A549 (cell line): ENCODE measurements around the gene PTPRK. TPM values are rescaled to one million over a fixed set of nuclear protein-coding genes. Genes with fewer than 3 reads are reported as not detected.

ENCODE experiments used
- ATAC-seq, 2 experiments: fragments of 200-7000 bp in 1 of 2; fragments of >200 bp in 1 of 2; cut with Nextera tagmentation in 1 of 2; cut with Tn5 transposase in 1 of 2; 3 replicates each; pipeline versions ENCODE4 v1.8.0 to v1.9.1; 2018 to 2020; ENCODE audit warnings: mild to moderate bottlenecking in 1 of 2, moderate library complexity in 1 of 2
- CTCF ChIA-PET: fragments of 300-600 bp; sonication (Branson Sonifier 250); formaldehyde crosslinking; extraction: SDS; loops from one replicate; lab custom pipeline; 2021; ENCODE audit warnings: antibody characterized with exemption, inconsistent platforms; lab: Yijun Ruan, JAX
- POLR2A ChIA-PET: fragments of 350-600 bp; formaldehyde crosslinking; extraction: SDS; loops from one replicate; lab custom pipeline; 2021; ENCODE audit warnings: antibody characterized with exemption, inconsistent platforms; lab: Yijun Ruan, JAX
- DNase-seq, 2 experiments: peaks; one replicate each; pipeline versions ENCODE4 v3.0.0 to v3.0.0-alpha.2; 2011 to 2016; ENCODE audit warnings: low read depth in 1 of 2, low spot score in 1 of 2
- FAIRE-seq: peaks from 2 replicates; lab custom pipeline; 2011; peaks lifted over from hg19 to GRCh38; lab: Jason Lieb, UNC
- H3K27ac ChIP-seq, 2 experiments: fragments of >200 bp; sonication (Bioruptor Twin); formaldehyde crosslinking; 3 replicates each; pipeline ENCODE4 v1.5.1; 2016 to 2017
- H3K4me1 ChIP-seq: fragments of >200 bp; sonication (Bioruptor Twin); formaldehyde crosslinking; 3 replicates; pipeline ENCODE4 v1.6.1; 2016
- H3K4me2 ChIP-seq: fragments of >200 bp; sonication (Bioruptor Twin); formaldehyde crosslinking; 3 replicates; pipeline ENCODE4 v1.6.1; 2016
- H3K4me3 ChIP-seq: fragments of >200 bp; sonication (Bioruptor Twin); formaldehyde crosslinking; 3 replicates; pipeline ENCODE4 v1.5.1; 2016
- H3K9me3 ChIP-seq: fragments of >200 bp; sonication (Bioruptor Twin); formaldehyde crosslinking; 3 replicates; pipeline ENCODE4 v1.6.1; 2016
- ATOH8 ChIP-seq: fragments of 250-450 bp; sonication (Bioruptor Pico); IDR thresholded peaks from 2 replicates; pipeline ENCODE4 v1.5.0; 2020; ENCODE audit warnings: low read depth, mild to moderate bottlenecking, moderate library complexity
- BHLHE40 ChIP-seq: IDR thresholded peaks from 2 replicates; pipeline ENCODE4 v1.6.1; 2012; ENCODE audit warnings: low read depth, low read length, inconsistent platforms
- CBX2 ChIP-seq: fragments of 200-600 bp; sonication (generic); IDR thresholded peaks from 2 replicates; pipeline ENCODE4 v1.6.1; 2016; ENCODE audit warnings: low read depth, mild to moderate bottlenecking, borderline replicate concordance
- CEBPB ChIP-seq, 2 experiments: fragments of >200 bp in 1 of 2; sonication (Bioruptor Twin) in 1 of 2; formaldehyde crosslinking in 1 of 2; IDR thresholded peaks; 2 replicates each; pipeline ENCODE4 v1.6.1; 2012 to 2016
- CHD2 ChIP-seq: fragments of 150-350 bp; IDR thresholded peaks from 2 replicates; pipeline ENCODE4 v1.6.1; 2014; ENCODE audit warnings: low read length; ENCODE audit not compliant: partially characterized antibody
- CHD4 ChIP-seq: fragments of 200-600 bp; sonication (generic); IDR thresholded peaks from 2 replicates; pipeline ENCODE4 v1.6.1; 2016; ENCODE audit warnings: antibody characterized with exemption, mild to moderate bottlenecking, borderline replicate concordance
- CTCF ChIP-seq: fragments of >200 bp; sonication (Bioruptor Twin); formaldehyde crosslinking; IDR thresholded peaks from 3 replicates; pipeline ENCODE4 v1.5.1; 2016
- E2F6 ChIP-seq: IDR thresholded peaks from 2 replicates; pipeline ENCODE4 v1.6.1; 2012; ENCODE audit warnings: low read depth, borderline replicate concordance
- EP300 ChIP-seq, 2 experiments: fragments of >200 bp; sonication (Bioruptor Twin); formaldehyde crosslinking; IDR thresholded peaks; 2 replicates in 1 of 2; 3 replicates in 1 of 2; pipeline ENCODE4 v1.6.1; 2016 to 2017
- FOSB ChIP-seq: fragments of 250-450 bp; sonication (Bioruptor Pico); IDR thresholded peaks from 2 replicates; pipeline ENCODE4 v1.5.0; 2020; ENCODE audit warnings: mild to moderate bottlenecking, moderate library complexity
- FOSL2 ChIP-seq, 2 experiments: fragments of 450-650 bp in 1 of 2; fragments of >200 bp in 1 of 2; sonication (Bioruptor Twin) in 1 of 2; formaldehyde crosslinking; IDR thresholded peaks; 2 replicates each; pipeline versions ENCODE4 v1.5.0 to v1.6.1; 2016 to 2020; ENCODE audit warnings: mild to moderate bottlenecking in 1 of 2, moderate library complexity in 1 of 2
- FOXS1 ChIP-seq: fragments of 250-450 bp; sonication (Bioruptor Pico); IDR thresholded peaks from 2 replicates; pipeline ENCODE4 v1.5.0; 2020; ENCODE audit warnings: mild to moderate bottlenecking, moderate library complexity
- HES2 ChIP-seq: fragments of >200 bp; sonication (Bioruptor Twin); formaldehyde crosslinking; IDR thresholded peaks from 2 replicates; pipeline ENCODE4 v1.6.1; 2016
- HEYL ChIP-seq: fragments of 250-450 bp; sonication (Bioruptor Pico); IDR thresholded peaks from 2 replicates; pipeline ENCODE4 v1.8.0; 2021; ENCODE audit warnings: mild to moderate bottlenecking, moderate library complexity
- HMGXB4 ChIP-seq: fragments of 250-450 bp; sonication (Bioruptor Pico); IDR thresholded peaks from 2 replicates; pipeline ENCODE4 v1.5.0; 2021; ENCODE audit warnings: mild to moderate bottlenecking, moderate library complexity, borderline replicate concordance
- HOXB5 ChIP-seq: fragments of 250-450 bp; sonication (Bioruptor Pico); IDR thresholded peaks from 2 replicates; pipeline ENCODE4 v1.5.0; 2020; ENCODE audit warnings: mild to moderate bottlenecking, moderate library complexity
- KDM5A ChIP-seq: fragments of 200-600 bp; sonication (generic); IDR thresholded peaks from 2 replicates; pipeline ENCODE4 v1.6.1; 2016; ENCODE audit warnings: antibody characterized with exemption, mild to moderate bottlenecking
- MAFK ChIP-seq: fragments of 450-650 bp; IDR thresholded peaks from 2 replicates; pipeline ENCODE4 v1.6.1; 2014; ENCODE audit not compliant: partially characterized antibody
- POLR2A ChIP-seq: IDR thresholded peaks from 2 replicates; pipeline ENCODE4 v1.6.1; 2012; ENCODE audit warnings: mild to moderate bottlenecking, low read length
- RAD21 ChIP-seq, 2 experiments: fragments of >200 bp in 1 of 2; sonication (Bioruptor Twin) in 1 of 2; formaldehyde crosslinking in 1 of 2; IDR thresholded peaks in 1 of 2; conservative IDR thresholded peaks in 1 of 2; 2 replicates in 1 of 2; 3 replicates in 1 of 2; pipeline ENCODE4 v1.6.1; 2012 to 2018; ENCODE audit warnings: inconsistent platforms in 1 of 2
- RARB ChIP-seq: fragments of 250-450 bp; sonication (Bioruptor Pico); IDR thresholded peaks from 2 replicates; pipeline ENCODE4 v1.8.0; 2021; ENCODE audit warnings: mild to moderate bottlenecking, moderate library complexity
- REST ChIP-seq: fragments of 200-600 bp; sonication (generic); IDR thresholded peaks from 2 replicates; pipeline ENCODE4 v1.6.1; 2016; ENCODE audit warnings: antibody characterized with exemption, mild to moderate bottlenecking, moderate library complexity
- RNF2 ChIP-seq: fragments of 200-600 bp; sonication (generic); IDR thresholded peaks from 2 replicates; pipeline ENCODE4 v1.6.1; 2016; ENCODE audit warnings: low read depth, mild to moderate bottlenecking, antibody characterized with exemption, moderate library complexity, borderline replicate concordance
- SMC3 ChIP-seq: fragments of >200 bp; sonication (Bioruptor Twin); formaldehyde crosslinking; IDR thresholded peaks from 3 replicates; pipeline ENCODE4 v1.6.1; 2018; ENCODE audit warnings: inconsistent platforms
- TFCP2L1 ChIP-seq: fragments of 250-450 bp; sonication (Bioruptor Pico); IDR thresholded peaks from 2 replicates; pipeline ENCODE4 v1.5.0; 2021; ENCODE audit warnings: mild to moderate bottlenecking
- USF2 ChIP-seq: fragments of 450-650 bp; IDR thresholded peaks from 2 replicates; pipeline ENCODE4 v1.6.1; 2014; ENCODE audit warnings: antibody characterized with exemption
- ZFP36 ChIP-seq: fragments of 450-650 bp; IDR thresholded peaks from 2 replicates; pipeline ENCODE4 v1.6.1; 2014; ENCODE audit warnings: borderline replicate concordance; ENCODE audit not compliant: partially characterized antibody
- WGBS: methylation state at CpG from one replicate; pipeline ENCODE4 v1.1.6; 2017; ENCODE audit errors: missing lambda C conversion rate; 5-methylcytosine and 5-hydroxymethylcytosine counted together
- polyA plus RNA-seq, 4 experiments: library from polyadenylated mRNA; depleted of rRNA in 3 of 4; stranded (reverse); fragments of >200 nt; fragmentation: RNase III in 1 of 4; extraction: RNeasy Plus Mini Kit Qiagen cat#74134 plus additional on column Dnase treatment in 1 of 4; gene quantifications; 2 replicates in 3 of 4; 3 replicates in 1 of 4; pipeline ENCODE4 v1.2.3, GENCODE V29; 2011 to 2017

Gene PTPRK
- polyA plus RNA-seq, 2 of the 4 experiments (the other 2 are of a cell fraction) = 14.4 to 16.1 TPM

GRCh38 chr6:127959869-127960268, 560.5 kb downstream of the PTPRK start:
- TF ChIP-seq ATOH8 (CRISPR knock-in tag) = no peak
- TF ChIP-seq FOSL2 (IDR thresholded peaks at IDR 0.05) = no peak
- no peak for TF ChIP-seq FOSL2 (CRISPR knock-in tag; IDR thresholded peaks at IDR 0.05)
- TF ChIP-seq RNF2 = no peak
- no peak for TF ChIP-seq ZFP36
- no peak for TF ChIP-seq E2F6
- no peak for TF ChIP-seq FOXS1 (CRISPR knock-in tag)
- TF ChIP-seq KDM5A = no peak
- no peak for TF ChIP-seq USF2
- TF ChIP-seq CEBPB (IDR thresholded peaks at IDR 0.05) = no peak
- TF ChIP-seq CHD4 = no peak
- TF ChIP-seq POLR2A = no peak
- no peak for TF ChIP-seq MAFK
- TF ChIP-seq REST = no peak
- no peak for TF ChIP-seq CBX2
- no peak for TF ChIP-seq SMC3
- no peak for TF ChIP-seq TFCP2L1 (CRISPR knock-in tag)
- TF ChIP-seq CHD2 = no peak
- TF ChIP-seq HEYL (CRISPR knock-in tag) = no peak
- no peak for TF ChIP-seq CTCF
- no peak for ATAC-seq
- WGBS = 66% methylated on average over 3 of the region's 3 CpGs

GRCh38 chr6:127956956-127957355, 563.4 kb downstream of the PTPRK start:
- H3K9me3 ChIP-seq = no peaks in the 10 kb centered on the region
- FAIRE-seq (no peak), DNase-seq (no peak), ATAC-seq (no peak)
- H3K4me3 ChIP-seq = no peak overlapping the region
- no peak overlapping the region for H3K4me2 ChIP-seq
- no peak overlapping the region for H3K27ac ChIP-seq
- CTCF ChIA-PET = interaction anchor here (1.3 kb wide), 1 partner anchor 12 kb away, joined by 4 read pairs; no protein-coding TSS in a partner anchor
- POLR2A ChIA-PET = no interaction called here
- no peaks in the 10 kb centered on the region for H3K4me1 ChIP-seq
- no peak for TF ChIP-seq CHD4
- no peak for TF ChIP-seq EP300 (IDR thresholded peaks at IDR 0.05)
- no peak for TF ChIP-seq HOXB5 (CRISPR knock-in tag)
- no peak for TF ChIP-seq FOSB (CRISPR knock-in tag)
- TF ChIP-seq HMGXB4 = no peak
- no peak for TF ChIP-seq HES2
- TF ChIP-seq RARB (CRISPR knock-in tag) = no peak
- TF ChIP-seq BHLHE40 = no peak
- no peak for TF ChIP-seq RAD21 (conservative IDR thresholded peaks at IDR 0.05 in 1 of 2, IDR thresholded peaks at IDR 0.05 in 1 of 2)
- WGBS = 80% methylated on average over 2 of the region's 2 CpGs

More at GRCh38 chr6:127959869-127960268, 560.5 kb downstream of the PTPRK start:
- Histone ChIP-seq H3K9me3 (no peaks in the 10 kb centered on the region), H3K27ac (no peak overlapping the region), H3K4me2 (no peak overlapping the region), H3K4me1 (no peaks in the 10 kb centered on the region), H3K4me3 (no peak overlapping the region)
- POLR2A ChIA-PET = no interaction called here
- DNase-seq (no peak), FAIRE-seq (no peak)
- CTCF ChIA-PET = no interaction called here
